ENCODE measurements around the gene ARFIP1.

DNA sequence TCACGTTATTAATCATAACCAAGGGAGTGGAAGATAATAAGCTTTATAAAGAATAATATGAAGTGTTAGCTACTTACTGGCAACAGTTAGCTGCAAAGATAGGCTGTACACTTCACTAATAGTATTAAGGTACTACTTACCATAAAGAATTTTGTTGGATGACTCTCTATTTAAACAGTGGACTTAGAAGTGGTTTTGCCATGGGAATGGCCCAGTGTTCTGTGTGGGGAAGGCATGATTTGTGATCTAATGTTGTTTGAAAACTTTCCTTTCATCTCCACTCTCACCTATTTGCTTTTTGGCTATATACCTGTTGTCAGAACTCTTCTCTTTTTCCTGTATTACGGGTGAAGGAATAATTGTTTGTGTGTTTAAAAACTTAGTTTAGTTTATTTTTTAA is 179.3 kb downstream of the ARFIP1 start:
- TF ChIP-seq, protein P1, sequence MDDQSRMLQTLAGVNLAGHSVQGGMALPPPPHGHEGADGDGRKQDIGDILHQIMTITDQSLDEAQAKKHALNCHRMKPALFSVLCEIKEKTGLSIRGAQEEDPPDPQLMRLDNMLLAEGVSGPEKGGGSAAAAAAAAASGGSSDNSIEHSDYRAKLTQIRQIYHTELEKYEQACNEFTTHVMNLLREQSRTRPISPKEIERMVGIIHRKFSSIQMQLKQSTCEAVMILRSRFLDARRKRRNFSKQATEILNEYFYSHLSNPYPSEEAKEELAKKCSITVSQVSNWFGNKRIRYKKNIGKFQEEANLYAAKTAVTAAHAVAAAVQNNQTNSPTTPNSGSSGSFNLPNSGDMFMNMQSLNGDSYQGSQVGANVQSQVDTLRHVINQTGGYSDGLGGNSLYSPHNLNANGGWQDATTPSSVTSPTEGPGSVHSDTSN (CRISPR knock-in tag; IDR thresholded peaks at IDR 0.05) = no peak
- TF ChIP-seq ZNF707 (tag by site-specific recombination; IDR thresholded peaks at IDR 0.05) (no peak), ZNF510 (tag by site-specific recombination; IDR thresholded peaks at IDR 0.05; ENCODE audit: insufficient replicate concordance) (no peak), ZNF501 (tag by site-specific recombination; IDR thresholded peaks at IDR 0.05) (no peak), ZFP69B (tag by site-specific recombination; IDR thresholded peaks at IDR 0.05) (no peak), ZNF830 (tag by site-specific recombination; IDR thresholded peaks at IDR 0.05; ENCODE audit: low read depth) (no peak), ZXDB (tag by site-specific recombination; IDR thresholded peaks at IDR 0.05) (no peak), WT1 (tag by site-specific recombination; IDR thresholded peaks at IDR 0.05) (no peak)
- TF ChIP-seq, protein P2, sequence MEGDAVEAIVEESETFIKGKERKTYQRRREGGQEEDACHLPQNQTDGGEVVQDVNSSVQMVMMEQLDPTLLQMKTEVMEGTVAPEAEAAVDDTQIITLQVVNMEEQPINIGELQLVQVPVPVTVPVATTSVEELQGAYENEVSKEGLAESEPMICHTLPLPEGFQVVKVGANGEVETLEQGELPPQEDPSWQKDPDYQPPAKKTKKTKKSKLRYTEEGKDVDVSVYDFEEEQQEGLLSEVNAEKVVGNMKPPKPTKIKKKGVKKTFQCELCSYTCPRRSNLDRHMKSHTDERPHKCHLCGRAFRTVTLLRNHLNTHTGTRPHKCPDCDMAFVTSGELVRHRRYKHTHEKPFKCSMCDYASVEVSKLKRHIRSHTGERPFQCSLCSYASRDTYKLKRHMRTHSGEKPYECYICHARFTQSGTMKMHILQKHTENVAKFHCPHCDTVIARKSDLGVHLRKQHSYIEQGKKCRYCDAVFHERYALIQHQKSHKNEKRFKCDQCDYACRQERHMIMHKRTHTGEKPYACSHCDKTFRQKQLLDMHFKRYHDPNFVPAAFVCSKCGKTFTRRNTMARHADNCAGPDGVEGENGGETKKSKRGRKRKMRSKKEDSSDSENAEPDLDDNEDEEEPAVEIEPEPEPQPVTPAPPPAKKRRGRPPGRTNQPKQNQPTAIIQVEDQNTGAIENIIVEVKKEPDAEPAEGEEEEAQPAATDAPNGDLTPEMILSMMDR (tag by site-specific recombination; IDR thresholded peaks at IDR 0.05) = no peak
- TF ChIP-seq, protein P3, sequence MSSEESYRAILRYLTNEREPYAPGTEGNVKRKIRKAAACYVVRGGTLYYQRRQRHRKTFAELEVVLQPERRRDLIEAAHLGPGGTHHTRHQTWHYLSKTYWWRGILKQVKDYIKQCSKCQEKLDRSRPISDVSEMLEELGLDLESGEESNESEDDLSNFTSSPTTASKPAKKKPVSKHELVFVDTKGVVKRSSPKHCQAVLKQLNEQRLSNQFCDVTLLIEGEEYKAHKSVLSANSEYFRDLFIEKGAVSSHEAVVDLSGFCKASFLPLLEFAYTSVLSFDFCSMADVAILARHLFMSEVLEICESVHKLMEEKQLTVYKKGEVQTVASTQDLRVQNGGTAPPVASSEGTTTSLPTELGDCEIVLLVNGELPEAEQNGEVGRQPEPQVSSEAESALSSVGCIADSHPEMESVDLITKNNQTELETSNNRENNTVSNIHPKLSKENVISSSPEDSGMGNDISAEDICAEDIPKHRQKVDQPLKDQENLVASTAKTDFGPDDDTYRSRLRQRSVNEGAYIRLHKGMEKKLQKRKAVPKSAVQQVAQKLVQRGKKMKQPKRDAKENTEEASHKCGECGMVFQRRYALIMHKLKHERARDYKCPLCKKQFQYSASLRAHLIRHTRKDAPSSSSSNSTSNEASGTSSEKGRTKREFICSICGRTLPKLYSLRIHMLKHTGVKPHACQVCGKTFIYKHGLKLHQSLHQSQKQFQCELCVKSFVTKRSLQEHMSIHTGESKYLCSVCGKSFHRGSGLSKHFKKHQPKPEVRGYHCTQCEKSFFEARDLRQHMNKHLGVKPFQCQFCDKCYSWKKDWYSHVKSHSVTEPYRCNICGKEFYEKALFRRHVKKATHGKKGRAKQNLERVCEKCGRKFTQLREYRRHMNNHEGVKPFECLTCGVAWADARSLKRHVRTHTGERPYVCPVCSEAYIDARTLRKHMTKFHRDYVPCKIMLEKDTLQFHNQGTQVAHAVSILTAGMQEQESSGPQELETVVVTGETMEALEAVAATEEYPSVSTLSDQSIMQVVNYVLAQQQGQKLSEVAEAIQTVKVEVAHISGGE (tag by site-specific recombination; conservative IDR thresholded peaks at IDR 0.05; ENCODE audit: low read depth) = no peak
- TF ChIP-seq, protein P4, sequence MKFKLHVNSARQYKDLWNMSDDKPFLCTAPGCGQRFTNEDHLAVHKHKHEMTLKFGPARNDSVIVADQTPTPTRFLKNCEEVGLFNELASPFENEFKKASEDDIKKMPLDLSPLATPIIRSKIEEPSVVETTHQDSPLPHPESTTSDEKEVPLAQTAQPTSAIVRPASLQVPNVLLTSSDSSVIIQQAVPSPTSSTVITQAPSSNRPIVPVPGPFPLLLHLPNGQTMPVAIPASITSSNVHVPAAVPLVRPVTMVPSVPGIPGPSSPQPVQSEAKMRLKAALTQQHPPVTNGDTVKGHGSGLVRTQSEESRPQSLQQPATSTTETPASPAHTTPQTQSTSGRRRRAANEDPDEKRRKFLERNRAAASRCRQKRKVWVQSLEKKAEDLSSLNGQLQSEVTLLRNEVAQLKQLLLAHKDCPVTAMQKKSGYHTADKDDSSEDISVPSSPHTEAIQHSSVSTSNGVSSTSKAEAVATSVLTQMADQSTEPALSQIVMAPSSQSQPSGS (tag by site-specific recombination; IDR thresholded peaks at IDR 0.05; ENCODE audit: low read depth) = no peak
- TF ChIP-seq, protein P5, sequence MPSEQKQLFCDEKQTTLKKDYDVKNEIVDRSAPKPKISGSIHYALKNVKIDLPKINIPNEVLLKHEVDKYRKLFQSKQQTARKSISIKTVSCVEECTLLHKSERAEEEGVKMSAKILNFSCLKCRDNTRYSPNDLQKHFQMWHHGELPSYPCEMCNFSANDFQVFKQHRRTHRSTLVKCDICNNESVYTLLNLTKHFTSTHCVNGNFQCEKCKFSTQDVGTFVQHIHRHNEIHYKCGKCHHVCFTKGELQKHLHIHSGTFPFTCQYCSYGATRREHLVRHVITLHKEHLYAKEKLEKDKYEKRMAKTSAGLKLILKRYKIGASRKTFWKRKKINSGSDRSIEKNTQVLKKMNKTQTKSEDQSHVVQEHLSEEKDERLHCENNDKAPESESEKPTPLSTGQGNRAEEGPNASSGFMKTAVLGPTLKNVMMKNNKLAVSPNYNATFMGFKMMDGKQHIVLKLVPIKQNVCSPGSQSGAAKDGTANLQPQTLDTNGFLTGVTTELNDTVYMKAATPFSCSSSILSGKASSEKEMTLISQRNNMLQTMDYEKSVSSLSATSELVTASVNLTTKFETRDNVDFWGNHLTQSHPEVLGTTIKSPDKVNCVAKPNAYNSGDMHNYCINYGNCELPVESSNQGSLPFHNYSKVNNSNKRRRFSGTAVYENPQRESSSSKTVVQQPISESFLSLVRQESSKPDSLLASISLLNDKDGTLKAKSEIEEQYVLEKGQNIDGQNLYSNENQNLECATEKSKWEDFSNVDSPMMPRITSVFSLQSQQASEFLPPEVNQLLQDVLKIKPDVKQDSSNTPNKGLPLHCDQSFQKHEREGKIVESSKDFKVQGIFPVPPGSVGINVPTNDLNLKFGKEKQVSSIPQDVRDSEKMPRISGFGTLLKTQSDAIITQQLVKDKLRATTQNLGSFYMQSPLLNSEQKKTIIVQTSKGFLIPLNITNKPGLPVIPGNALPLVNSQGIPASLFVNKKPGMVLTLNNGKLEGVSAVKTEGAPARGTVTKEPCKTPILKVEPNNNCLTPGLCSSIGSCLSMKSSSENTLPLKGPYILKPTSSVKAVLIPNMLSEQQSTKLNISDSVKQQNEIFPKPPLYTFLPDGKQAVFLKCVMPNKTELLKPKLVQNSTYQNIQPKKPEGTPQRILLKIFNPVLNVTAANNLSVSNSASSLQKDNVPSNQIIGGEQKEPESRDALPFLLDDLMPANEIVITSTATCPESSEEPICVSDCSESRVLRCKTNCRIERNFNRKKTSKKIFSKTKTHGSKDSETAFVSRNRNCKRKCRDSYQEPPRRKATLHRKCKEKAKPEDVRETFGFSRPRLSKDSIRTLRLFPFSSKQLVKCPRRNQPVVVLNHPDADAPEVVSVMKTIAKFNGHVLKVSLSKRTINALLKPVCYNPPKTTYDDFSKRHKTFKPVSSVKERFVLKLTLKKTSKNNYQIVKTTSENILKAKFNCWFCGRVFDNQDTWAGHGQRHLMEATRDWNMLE (tag by site-specific recombination; conservative IDR thresholded peaks at IDR 0.05; ENCODE audit: low read depth) = no peak
- TF ChIP-seq, protein P6, sequence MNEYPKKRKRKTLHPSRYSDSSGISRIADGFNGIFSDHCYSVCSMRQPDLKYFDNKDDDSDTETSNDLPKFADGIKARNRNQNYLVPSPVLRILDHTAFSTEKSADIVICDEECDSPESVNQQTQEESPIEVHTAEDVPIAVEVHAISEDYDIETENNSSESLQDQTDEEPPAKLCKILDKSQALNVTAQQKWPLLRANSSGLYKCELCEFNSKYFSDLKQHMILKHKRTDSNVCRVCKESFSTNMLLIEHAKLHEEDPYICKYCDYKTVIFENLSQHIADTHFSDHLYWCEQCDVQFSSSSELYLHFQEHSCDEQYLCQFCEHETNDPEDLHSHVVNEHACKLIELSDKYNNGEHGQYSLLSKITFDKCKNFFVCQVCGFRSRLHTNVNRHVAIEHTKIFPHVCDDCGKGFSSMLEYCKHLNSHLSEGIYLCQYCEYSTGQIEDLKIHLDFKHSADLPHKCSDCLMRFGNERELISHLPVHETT (tag by site-specific recombination; IDR thresholded peaks at IDR 0.05) = no peak
- TF ChIP-seq, protein P7, sequence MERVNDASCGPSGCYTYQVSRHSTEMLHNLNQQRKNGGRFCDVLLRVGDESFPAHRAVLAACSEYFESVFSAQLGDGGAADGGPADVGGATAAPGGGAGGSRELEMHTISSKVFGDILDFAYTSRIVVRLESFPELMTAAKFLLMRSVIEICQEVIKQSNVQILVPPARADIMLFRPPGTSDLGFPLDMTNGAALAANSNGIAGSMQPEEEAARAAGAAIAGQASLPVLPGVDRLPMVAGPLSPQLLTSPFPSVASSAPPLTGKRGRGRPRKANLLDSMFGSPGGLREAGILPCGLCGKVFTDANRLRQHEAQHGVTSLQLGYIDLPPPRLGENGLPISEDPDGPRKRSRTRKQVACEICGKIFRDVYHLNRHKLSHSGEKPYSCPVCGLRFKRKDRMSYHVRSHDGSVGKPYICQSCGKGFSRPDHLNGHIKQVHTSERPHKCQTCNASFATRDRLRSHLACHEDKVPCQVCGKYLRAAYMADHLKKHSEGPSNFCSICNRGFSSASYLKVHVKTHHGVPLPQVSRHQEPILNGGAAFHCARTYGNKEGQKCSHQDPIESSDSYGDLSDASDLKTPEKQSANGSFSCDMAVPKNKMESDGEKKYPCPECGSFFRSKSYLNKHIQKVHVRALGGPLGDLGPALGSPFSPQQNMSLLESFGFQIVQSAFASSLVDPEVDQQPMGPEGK (tag by site-specific recombination; IDR thresholded peaks at IDR 0.05) = no peak
